ENCODE measurements around the gene ZNF397.
A peak's percentile ranks its signal among the peaks of the same experiment; 100 is the strongest.
"Not testable (repeated sequence)": the region's sequence is repeated elsewhere in the genome, so short reads cannot be mapped to it uniquely, and the experiment has no call there.

Gene ZNF397

GRCh38 chr18:35240664-35241447, at the start of gene ZNF397:
Gene ZNF397, plus strand, starts transcription at chr18:35241034. Its CDS starts 1,437 bp downstream, at chr18:35242471.
- peak; percentile 64 for DNase-seq

DNA sequence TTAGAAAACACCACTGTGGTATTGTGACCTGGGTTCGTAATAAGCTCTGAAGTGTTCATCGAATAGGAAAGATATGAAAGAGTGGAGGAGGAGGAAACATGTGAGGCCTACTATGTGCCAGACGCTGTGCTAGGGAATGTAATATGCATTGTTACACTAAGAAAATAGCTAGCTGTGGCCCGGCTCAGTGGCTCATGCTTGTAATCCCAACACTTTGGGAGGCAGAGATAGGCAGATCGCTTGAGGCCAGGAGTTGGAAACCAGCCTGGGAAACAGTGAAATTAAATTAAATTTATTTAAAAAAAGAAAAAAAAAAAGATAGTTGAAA, 49.2 kb upstream of the ZNF397 start:
- DNase-seq = no peak

GRCh38 chr18:35192415-35192814, 48.4 kb upstream of the ZNF397 start:
- no peak for DNase-seq

DNA sequence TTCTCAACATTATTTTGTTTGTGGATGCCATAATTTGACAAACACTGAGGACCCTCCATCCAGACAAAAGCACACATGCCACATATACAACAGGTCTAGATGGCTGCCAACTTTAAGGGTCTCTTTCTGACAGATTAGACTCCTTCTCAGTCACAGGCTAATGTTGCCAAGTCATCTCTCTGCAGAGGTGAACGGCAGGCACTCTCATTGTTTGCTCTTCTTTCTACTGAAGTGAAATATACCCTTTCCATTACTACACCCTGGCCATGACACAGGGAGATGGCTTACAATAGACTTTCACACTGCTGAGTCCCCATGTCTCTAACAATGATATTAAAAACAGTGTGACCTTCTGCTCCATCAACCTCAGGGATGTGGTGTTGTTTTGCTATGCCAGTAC, 47.5 kb upstream of the ZNF397 start:
- DNase-seq = no peak

GRCh38 chr18:35197296-35197695, 43.5 kb upstream of the ZNF397 start:
- DNase-seq = no peak

- DNase-seq = no peak
Measured at GRCh38 chr18:35201256-35201931, 39.4 kb upstream of the ZNF397 start.

DNA sequence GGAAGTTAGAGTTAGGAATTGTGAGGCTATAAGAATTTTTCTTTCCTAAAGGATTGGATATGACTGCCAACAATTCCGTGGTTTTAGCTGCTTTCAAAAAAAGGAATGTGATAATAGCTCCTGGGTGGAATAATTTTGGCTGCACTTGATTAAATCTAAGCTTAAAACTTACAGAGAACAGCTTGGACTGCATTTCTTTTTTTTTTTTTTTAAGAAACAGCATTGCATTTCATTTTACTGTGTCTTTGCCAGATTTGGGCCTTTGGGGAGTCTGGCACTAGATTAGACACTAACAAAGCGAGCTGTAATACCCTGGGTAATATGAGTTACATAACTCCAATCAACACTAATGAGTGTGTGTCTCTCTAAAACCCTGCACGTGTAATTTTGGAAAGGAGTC, 37.8 kb upstream of the ZNF397 start:
- no peak for DNase-seq

- DNase-seq = no peak
Measured at GRCh38 chr18:35205199-35205712, 35.6 kb upstream of the ZNF397 start.

- DNase-seq = not testable (repeated sequence)
Measured at GRCh38 chr18:35205746-35206458, 34.9 kb upstream of the ZNF397 start.

- DNase-seq = no peak
Measured at GRCh38 chr18:35215026-35215425, 25.8 kb upstream of the ZNF397 start.

GRCh38 chr18:35216611-35217010, 24.2 kb upstream of the ZNF397 start:
- not testable (repeated sequence) for DNase-seq

GRCh38 chr18:35219331-35219730, 21.5 kb upstream of the ZNF397 start:
- not testable (repeated sequence) for DNase-seq

- no peak for DNase-seq
Measured at GRCh38 chr18:35220424-35220823, 20.4 kb upstream of the ZNF397 start.

GRCh38 chr18:35223797-35224196, 17.0 kb upstream of the ZNF397 start:
- no peak for DNase-seq

DNA sequence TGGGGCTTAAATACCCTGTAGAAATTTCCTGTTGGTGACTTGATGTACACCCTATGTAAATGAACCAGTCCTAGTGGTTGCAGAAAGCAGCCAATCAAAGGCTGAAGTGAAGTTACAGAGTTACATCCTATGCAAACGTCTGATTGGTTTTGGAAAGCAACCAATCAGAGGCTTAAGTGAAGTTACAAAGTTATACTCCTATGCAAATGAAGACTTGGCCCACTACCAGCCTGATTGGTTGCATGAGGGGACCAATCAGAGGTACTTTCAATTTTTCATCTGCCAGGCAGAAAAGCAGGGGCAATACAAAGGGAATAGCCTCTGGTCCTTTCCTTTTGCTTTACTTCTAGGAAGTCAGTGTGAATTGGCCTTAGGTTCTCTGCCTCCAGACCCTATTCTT, 13.6 kb upstream of the ZNF397 start:
- no peak for DNase-seq

DNA sequence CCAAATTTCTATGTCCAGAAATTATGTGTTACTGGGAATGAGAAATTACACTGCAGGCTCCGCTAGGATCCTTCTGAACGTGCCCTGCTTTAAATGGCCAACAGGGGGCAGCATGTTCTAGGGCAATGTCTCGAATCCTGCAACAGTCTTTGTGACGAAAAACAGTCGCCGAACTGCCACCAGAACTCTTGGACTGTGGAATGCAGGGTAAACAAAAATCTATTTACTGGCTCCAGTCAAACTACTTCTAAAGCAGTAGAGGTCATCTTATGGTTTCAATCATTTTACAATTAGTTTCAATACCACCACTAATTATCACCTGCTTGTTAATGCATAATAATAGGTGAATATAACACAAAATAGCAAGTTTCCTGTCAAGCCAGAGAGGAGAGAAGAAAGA, 9.8 kb upstream of the ZNF397 start:
- DNase-seq = peak; percentile 11

DNA sequence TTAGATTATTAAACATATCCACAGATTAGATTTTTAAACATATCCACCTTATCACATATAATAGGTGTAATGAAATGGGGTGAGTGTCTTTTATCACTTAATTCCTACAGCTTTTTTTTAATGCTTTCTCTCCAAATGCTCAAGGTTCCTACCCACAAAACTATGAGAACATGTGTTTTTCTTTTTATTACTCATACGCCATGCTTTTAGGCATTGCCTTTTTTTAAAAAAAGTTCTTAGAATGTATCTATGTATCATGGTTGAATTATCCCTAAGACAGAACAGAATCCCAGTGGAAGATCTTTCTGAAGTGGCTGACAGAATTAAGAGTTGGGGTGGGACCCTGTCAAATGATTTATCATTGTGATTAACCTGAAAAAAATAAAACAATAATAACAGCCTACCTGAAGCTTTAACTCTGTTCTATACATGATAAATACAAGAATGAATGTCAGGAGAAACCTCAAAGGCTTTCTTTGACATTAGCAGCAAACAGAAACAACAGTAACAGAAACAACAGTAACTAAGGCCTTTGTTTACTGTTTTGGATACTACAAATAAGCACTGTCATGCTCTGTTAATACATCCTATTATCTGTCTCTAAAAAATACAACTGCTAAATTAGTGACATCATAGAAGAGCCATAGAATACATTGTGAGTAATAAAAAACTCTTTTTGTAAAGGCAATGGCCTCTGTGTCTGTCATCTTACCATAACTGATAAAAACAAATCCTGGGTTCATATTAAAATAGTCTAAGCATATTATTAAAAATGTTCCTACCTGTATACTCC, 4.1 kb upstream of the ZNF397 start:
- no peak for DNase-seq

DNA sequence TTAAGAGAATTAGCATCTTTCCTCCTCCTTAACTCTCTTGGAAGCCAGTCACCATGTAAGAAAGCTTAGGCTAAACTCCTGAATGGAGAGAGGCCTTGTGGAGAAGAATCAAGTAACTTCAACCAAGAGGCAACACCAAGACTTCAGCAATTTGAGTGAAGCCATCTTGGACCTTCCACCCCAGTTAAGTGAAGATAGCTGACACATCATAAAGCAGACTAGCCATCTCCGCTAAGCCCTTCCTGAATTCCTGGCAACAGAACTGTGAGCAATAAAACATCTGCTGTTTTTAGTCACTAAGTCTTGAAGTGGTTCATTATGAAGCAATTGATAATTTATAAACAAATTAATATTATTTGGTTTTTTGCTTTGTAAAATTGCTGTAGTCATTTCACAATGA, 1.5 kb upstream of the ZNF397 start:
- DNase-seq = no peak

DNA sequence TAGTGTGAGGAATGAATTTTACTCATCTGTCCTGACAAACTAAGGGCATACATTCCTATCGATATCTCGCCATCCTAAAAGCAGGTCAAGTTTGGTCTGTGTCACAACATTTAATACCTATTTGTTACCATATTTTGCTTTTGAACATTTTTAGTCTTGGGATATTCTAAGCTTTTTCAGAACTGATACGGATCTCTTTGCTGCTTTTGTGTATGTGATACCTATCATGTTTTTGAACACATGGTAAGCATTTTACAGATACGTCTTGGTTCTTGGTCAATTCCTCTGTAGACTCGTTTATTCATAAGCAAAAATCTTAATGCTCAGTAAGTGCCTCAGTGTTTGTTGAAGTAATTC, 592 bp downstream of the ZNF397 start:
- DNase-seq = no peak

DNA sequence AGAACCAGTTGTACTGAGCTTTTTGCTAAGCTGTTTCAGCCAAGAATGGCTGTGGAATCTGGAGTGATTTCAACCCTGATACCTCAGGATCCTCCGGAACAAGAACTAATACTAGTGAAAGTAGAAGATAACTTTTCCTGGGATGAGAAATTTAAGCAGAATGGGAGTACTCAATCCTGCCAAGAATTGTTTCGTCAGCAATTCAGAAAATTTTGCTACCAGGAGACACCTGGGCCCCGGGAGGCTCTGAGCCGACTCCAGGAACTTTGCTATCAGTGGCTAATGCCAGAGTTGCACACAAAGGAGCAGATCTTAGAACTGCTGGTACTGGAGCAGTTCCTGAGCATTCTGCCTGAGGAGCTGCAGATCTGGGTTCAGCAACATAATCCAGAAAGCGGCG, 1.6 kb downstream of the ZNF397 start:
- DNase-seq = no peak

DNA sequence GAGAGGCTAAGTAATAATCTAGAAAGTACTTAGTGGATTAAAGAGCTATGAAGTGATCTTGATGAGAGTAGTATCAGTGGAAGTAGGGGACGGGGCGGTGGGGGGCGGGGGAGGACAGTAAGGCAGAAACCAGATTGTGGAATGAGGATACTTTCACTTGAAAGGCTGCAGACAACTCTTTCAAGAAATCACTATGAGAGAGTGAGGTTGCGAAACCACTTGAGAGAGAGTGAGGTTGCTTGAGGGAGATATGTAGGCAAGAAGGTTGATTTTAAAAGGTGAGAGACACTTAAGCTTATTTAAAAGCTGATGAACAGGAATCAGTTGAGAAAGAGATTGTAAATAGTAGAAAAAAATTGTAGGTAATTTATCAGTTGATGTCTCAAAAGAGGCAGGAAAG, 3.8 kb downstream of the ZNF397 start:
- no peak for DNase-seq

DNA sequence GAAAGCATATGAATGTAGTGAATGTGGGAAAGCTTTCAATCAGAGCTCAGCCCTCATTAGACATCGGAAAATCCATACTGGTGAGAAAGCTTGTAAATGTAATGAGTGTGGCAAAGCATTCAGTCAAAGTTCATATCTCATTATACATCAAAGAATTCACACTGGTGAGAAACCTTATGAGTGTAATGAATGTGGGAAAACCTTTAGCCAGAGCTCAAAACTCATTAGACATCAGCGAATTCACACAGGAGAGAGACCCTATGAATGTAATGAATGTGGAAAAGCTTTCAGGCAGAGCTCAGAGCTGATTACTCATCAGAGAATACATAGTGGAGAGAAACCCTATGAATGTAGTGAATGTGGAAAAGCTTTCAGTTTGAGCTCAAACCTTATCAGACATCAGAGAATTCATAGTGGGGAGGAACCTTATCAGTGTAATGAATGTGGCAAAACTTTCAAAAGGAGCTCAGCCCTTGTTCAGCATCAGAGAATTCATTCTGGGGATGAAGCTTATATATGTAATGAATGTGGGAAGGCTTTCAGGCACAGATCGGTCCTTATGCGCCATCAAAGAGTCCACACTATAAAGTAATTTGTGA, 5.0 kb downstream of the ZNF397 start:
- no peak for DNase-seq

- no peak for DNase-seq
Measured at GRCh38 chr18:35246831-35247230, 6.0 kb downstream of the ZNF397 start.

Measured in 8988T (cell line).